CD14-positive monocyte (primary cell): Measurements from ENCODE around the gene CRTC1. TPM values are rescaled to one million over a fixed set of nuclear protein-coding genes. Genes with fewer than 3 reads are reported as not detected.

ENCODE experiments used
- DNase-seq, 3 donors: peaks; one replicate each; pipeline ENCODE4 v3.0.0-alpha.2; 2011 to 2022
- H2AFZ ChIP-seq: 2 replicates; pipeline ENCODE4 v1.6.0; 2012; ENCODE audit warnings: mild to moderate bottlenecking, low read depth, low read length, inconsistent platforms; ENCODE audit not compliant: insufficient read depth, poor library complexity, severe bottlenecking
- H3K27ac ChIP-seq, 2 donors: 1 replicate in 1 of 2; 2 replicates in 1 of 2; pipeline ENCODE4 v1.5.1; 2012 to 2013; ENCODE audit warnings: low read length in 2 of 2, control low read depth in 1 of 2, inconsistent platforms in 1 of 2, low read depth in 1 of 2, mild to moderate bottlenecking in 1 of 2
- H3K27me3 ChIP-seq, 2 donors: one replicate each; pipeline versions ENCODE4 v1.6.0 to v1.6.1; 2011 to 2013; ENCODE audit warnings: low read length in 2 of 2; ENCODE audit not compliant: control insufficient read depth in 2 of 2, insufficient read depth in 2 of 2
- H3K36me3 ChIP-seq, 2 donors: replicated peaks in 1 of 2; 1 replicate in 1 of 2; 2 replicates in 1 of 2; pipeline versions ENCODE4 v1.5.1 to v1.6.1; 2012 to 2013; ENCODE audit warnings: low read length in 2 of 2, control low read depth in 1 of 2, inconsistent platforms in 1 of 2, mild to moderate bottlenecking in 1 of 2; ENCODE audit not compliant: insufficient read depth in 2 of 2, control insufficient read depth in 1 of 2
- H3K4me1 ChIP-seq, 2 donors: 1 replicate in 1 of 2; 2 replicates in 1 of 2; pipeline versions ENCODE4 v1.5.1 to v1.6.1; 2012 to 2013; ENCODE audit warnings: low read length in 2 of 2, control low read depth in 1 of 2, inconsistent platforms in 1 of 2, mild to moderate bottlenecking in 1 of 2, moderate library complexity in 1 of 2; ENCODE audit not compliant: insufficient read depth in 2 of 2, control insufficient read depth in 1 of 2
- H3K4me2 ChIP-seq: replicated peaks from 2 replicates; pipeline ENCODE3; 2012; ENCODE audit warnings: low read length, moderate library complexity, mild to moderate bottlenecking; ENCODE audit not compliant: poor library complexity, severe bottlenecking; ENCODE audit errors: extremely low read depth
- H3K4me3 ChIP-seq, 3 experiments: fragments of 200-600 bp in 1 of 3; sonication (generic) in 1 of 3; replicated peaks in 1 of 3; 1 replicate in 2 of 3; 2 replicates in 1 of 3; pipeline ENCODE4 v1.5.1; 2011 to 2013; ENCODE audit warnings: low read length in 3 of 3, mild to moderate bottlenecking in 3 of 3, control low read depth in 2 of 3, low read depth in 2 of 3, inconsistent platforms in 1 of 3, moderate library complexity in 1 of 3
- H3K79me2 ChIP-seq: 2 replicates; pipeline ENCODE4 v1.6.0; 2012; ENCODE audit warnings: mild to moderate bottlenecking, control low read depth, inconsistent platforms, low read length, moderate library complexity; ENCODE audit not compliant: insufficient read depth
- H3K9ac ChIP-seq: 2 replicates; pipeline ENCODE4 v1.6.0; 2017; ENCODE audit warnings: low read length, mild to moderate bottlenecking; ENCODE audit not compliant: insufficient read depth, poor library complexity, severe bottlenecking
- H3K9me3 ChIP-seq, 2 donors: replicated peaks in 1 of 2; 1 replicate in 1 of 2; 2 replicates in 1 of 2; pipeline versions ENCODE4 v1.5.1 to v1.6.1; 2012 to 2013; ENCODE audit warnings: low read length in 2 of 2, control low read depth in 1 of 2; ENCODE audit not compliant: control insufficient read depth in 1 of 2, insufficient read depth in 1 of 2
- H4K20me1 ChIP-seq: 2 replicates; pipeline ENCODE4 v1.6.0; 2012; ENCODE audit warnings: mild to moderate bottlenecking, low read length, control low read depth, moderate library complexity; ENCODE audit not compliant: insufficient read depth
- H3K27ac Mint-ChIP-seq, 7 donors: one replicate each; pipeline ENCODE4 v1.8.0; 2020; ENCODE audit warnings: mild to moderate bottlenecking in 7 of 7, mixed read lengths in 7 of 7, moderate library complexity in 6 of 7, inconsistent platforms in 2 of 7
- H3K27me3 Mint-ChIP-seq, 3 donors: one replicate each; pipeline ENCODE4 v1.8.0; 2021 to 2022; ENCODE audit warnings: low read depth in 3 of 3, mild to moderate bottlenecking in 3 of 3, mixed read lengths in 3 of 3, moderate library complexity in 3 of 3, inconsistent platforms in 1 of 3
- H3K36me3 Mint-ChIP-seq, 2 donors: one replicate each; pipeline ENCODE4 v1.8.0; 2020; ENCODE audit warnings: mixed read lengths in 2 of 2, inconsistent platforms in 1 of 2, mild to moderate bottlenecking in 1 of 2
- H3K4me1 Mint-ChIP-seq: one replicate; pipeline ENCODE4 v1.8.0; 2020; ENCODE audit warnings: mild to moderate bottlenecking, mixed read lengths
- H3K4me3 Mint-ChIP-seq, 2 donors: one replicate each; pipeline ENCODE4 v1.8.0; 2020; ENCODE audit warnings: mild to moderate bottlenecking in 2 of 2, mixed read lengths in 2 of 2, moderate library complexity in 1 of 2
- H3K9me3 Mint-ChIP-seq, 7 donors: one replicate each; pipeline ENCODE4 v1.8.0; 2020 to 2022; ENCODE audit warnings: mixed read lengths in 7 of 7, mild to moderate bottlenecking in 6 of 7, moderate library complexity in 6 of 7, inconsistent platforms in 2 of 7
- WGBS: methylation state at CpG from one replicate; pipeline ENCODE4 v1.1.5; 2013; ENCODE audit warnings: missing lambda C conversion rate; ENCODE audit not compliant: insufficient coverage; 5-methylcytosine and 5-hydroxymethylcytosine counted together
- intact Hi-C, 2 donors: fragments of 100-400 bp; cut with micrococcal nuclease; formaldehyde crosslinking; loops; one replicate each; pipeline versions ENCODE4 v1.15.0 to v1.15.1; 2023
- polyA plus RNA-seq, 3 donors: library from polyadenylated mRNA; depleted of rRNA in 1 of 3; unstranded in 2 of 3; stranded (reverse) in 1 of 3; fragments of 300-500 nt in 2 of 3; fragments of >200 nt in 1 of 3; fragmentation: Illumina TruSeq in 2 of 3; gene quantifications; 1 replicate in 2 of 3; 2 replicates in 1 of 3; pipeline ENCODE4 v1.2.3, GENCODE V29; 2012 to 2021
- TF ChIP-seq, protein P1 (sequence below): fragments of 200-600 bp; IDR thresholded peaks from one replicate; pipeline ENCODE4 v1.8.0; 2022; ENCODE audit warnings: antibody characterized with exemption, mild to moderate bottlenecking

Gene CRTC1
- polyA plus RNA-seq, 3 donors, result 0.28 to 9.2 (median 0.55) TPM

DNA sequence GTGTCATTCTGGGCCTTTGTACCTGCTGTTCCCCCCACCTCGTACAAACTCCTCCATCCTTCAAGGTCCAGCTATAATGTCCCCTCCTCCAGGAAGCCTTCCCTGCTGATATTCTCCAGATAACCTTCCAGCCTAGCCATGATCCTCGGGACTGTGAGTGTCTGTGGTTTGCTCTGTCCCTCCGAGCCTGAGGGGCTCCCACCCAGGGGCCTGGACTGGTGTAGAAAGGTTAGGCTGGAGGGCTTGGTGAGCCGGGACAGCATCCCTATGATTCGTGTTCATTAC lies 110.5 kb downstream of the CRTC1 start:
- TF ChIP-seq, protein P1, sequence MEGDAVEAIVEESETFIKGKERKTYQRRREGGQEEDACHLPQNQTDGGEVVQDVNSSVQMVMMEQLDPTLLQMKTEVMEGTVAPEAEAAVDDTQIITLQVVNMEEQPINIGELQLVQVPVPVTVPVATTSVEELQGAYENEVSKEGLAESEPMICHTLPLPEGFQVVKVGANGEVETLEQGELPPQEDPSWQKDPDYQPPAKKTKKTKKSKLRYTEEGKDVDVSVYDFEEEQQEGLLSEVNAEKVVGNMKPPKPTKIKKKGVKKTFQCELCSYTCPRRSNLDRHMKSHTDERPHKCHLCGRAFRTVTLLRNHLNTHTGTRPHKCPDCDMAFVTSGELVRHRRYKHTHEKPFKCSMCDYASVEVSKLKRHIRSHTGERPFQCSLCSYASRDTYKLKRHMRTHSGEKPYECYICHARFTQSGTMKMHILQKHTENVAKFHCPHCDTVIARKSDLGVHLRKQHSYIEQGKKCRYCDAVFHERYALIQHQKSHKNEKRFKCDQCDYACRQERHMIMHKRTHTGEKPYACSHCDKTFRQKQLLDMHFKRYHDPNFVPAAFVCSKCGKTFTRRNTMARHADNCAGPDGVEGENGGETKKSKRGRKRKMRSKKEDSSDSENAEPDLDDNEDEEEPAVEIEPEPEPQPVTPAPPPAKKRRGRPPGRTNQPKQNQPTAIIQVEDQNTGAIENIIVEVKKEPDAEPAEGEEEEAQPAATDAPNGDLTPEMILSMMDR, result no peak
- H3K79me2 ChIP-seq, result no peaks in the 10 kb centered on the region
- H3K9me3 ChIP-seq, result peaks cover 0 to 6% of the 10 kb centered on the region in 2 donors
- no peak for DNase-seq
- H3K27ac Mint-ChIP-seq, result no peak overlapping the region
- no peak overlapping the region for H3K4me2 ChIP-seq
- peaks cover 12 to 20% of the 10 kb centered on the region in 2 donors for H3K4me1 ChIP-seq
- intact Hi-C loops, result no loop called here
- 60% methylated on average over 1 of the region's 5 CpGs for WGBS
- peaks cover 19% of the 10 kb centered on the region for H3K4me1 Mint-ChIP-seq
- H3K9ac ChIP-seq, result no peak overlapping the region
- peaks cover 0 to 24% (median 10%) of the 10 kb centered on the region in 7 donors for H3K9me3 Mint-ChIP-seq
- H3K4me3 ChIP-seq, result no peak overlapping the region
- peak overlapping the region in 1 of 2 donors; percentile 27 for H3K4me3 Mint-ChIP-seq
- H3K27me3 ChIP-seq, result peaks cover 42 to 87% of the 10 kb centered on the region in 2 donors
- H2AFZ ChIP-seq, result no peak overlapping the region
- H4K20me1 ChIP-seq, result no peaks in the 10 kb centered on the region
- H3K36me3 Mint-ChIP-seq, result peaks cover 5 to 7% of the 10 kb centered on the region in 2 donors
- H3K27ac ChIP-seq, result no peak overlapping the region
- peaks cover 87 to 95% (median 89%) of the 10 kb centered on the region in 3 donors for H3K27me3 Mint-ChIP-seq
- no peaks in the 10 kb centered on the region for H3K36me3 ChIP-seq

DNA sequence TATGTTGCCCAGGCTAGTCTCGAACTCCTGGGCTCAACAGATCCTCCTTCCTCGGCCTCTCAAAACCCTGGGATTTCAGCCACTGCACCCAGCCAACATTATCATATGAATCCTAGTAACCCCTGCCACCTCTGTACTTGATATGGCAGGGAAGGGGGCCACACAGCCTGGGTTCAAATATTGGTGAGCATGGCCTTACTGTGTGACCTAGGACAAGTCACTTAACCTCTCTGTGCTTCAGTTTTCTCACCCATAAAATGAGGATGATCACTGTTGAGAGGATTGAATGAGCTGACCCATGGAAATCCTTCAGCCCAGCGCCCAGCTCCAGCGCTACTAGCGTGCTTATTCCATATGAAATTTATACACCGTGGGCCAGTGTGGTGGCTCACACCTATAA lies 111.2 kb downstream of the CRTC1 start:
- Mint-ChIP-seq H3K4me3 (peak overlapping the region in 1 of 2 donors; percentile 55), H3K4me1 (peaks cover 13% of the 10 kb centered on the region), H3K27ac (no peak overlapping the region), H3K36me3 (peaks cover 3 to 4% of the 10 kb centered on the region in 2 donors), H3K27me3 (peaks cover 80 to 88% (median 82%) of the 10 kb centered on the region in 3 donors), H3K9me3 (peaks cover 0 to 20% (median 8%) of the 10 kb centered on the region in 7 donors)
- Histone ChIP-seq H2AFZ (no peak overlapping the region), H3K4me1 (peaks cover 8 to 13% of the 10 kb centered on the region in 2 donors), H3K4me2 (no peak overlapping the region), H3K9me3 (no peaks in the 10 kb centered on the region), H3K9ac (no peak overlapping the region), H3K4me3 (no peak overlapping the region), H4K20me1 (no peaks in the 10 kb centered on the region), H3K36me3 (no peaks in the 10 kb centered on the region), H3K79me2 (no peaks in the 10 kb centered on the region), H3K27ac (no peak overlapping the region), H3K27me3 (peaks cover 34 to 82% of the 10 kb centered on the region in 2 donors)
- intact Hi-C loops, result no loop called here
- TF ChIP-seq, protein P1, result no peak
- DNase-seq, result no peak
- 95% methylated on average over 4 of the region's 6 CpGs for WGBS
